Measurements from ENCODE around the gene TUB.

TUB gene

DNA sequence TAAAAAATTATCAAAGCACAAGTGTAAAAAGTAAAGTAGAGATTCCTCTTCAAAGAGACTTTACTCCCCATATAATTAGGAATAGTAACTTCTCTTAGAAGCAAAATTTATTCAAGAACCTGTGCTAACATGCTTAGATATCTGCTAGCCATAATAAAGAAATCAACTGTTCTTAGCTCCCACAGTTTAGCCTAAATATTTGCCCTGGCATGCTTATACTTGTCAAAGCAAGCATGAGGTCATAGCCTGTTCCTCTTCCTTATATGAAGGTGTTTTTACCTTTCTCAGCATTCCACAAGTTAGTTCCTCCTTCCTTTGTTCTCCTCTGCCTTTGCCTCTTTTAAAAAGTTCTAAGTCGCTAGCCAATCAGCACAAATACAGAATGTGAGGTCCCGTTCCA, 57.5 kb downstream of the TUB start:
- TF ChIP-seq FOXP2 (optimal IDR thresholded peaks at IDR 0.05; ENCODE audit: borderline replicate concordance, extremely low read depth, extremely low read length, insufficient read depth) (no peak), POLR2AphosphoS5 (IDR thresholded peaks at IDR 0.05; ENCODE audit: low read depth, low read length) (no peak), TAF1 (IDR thresholded peaks at IDR 0.05; ENCODE audit: borderline replicate concordance, insufficient read depth, low read length) (no peak), SIN3A (IDR thresholded peaks at IDR 0.05; ENCODE audit: borderline replicate concordance, insufficient read depth, low read length) (no peak)
- TF ChIP-seq, protein P1, sequence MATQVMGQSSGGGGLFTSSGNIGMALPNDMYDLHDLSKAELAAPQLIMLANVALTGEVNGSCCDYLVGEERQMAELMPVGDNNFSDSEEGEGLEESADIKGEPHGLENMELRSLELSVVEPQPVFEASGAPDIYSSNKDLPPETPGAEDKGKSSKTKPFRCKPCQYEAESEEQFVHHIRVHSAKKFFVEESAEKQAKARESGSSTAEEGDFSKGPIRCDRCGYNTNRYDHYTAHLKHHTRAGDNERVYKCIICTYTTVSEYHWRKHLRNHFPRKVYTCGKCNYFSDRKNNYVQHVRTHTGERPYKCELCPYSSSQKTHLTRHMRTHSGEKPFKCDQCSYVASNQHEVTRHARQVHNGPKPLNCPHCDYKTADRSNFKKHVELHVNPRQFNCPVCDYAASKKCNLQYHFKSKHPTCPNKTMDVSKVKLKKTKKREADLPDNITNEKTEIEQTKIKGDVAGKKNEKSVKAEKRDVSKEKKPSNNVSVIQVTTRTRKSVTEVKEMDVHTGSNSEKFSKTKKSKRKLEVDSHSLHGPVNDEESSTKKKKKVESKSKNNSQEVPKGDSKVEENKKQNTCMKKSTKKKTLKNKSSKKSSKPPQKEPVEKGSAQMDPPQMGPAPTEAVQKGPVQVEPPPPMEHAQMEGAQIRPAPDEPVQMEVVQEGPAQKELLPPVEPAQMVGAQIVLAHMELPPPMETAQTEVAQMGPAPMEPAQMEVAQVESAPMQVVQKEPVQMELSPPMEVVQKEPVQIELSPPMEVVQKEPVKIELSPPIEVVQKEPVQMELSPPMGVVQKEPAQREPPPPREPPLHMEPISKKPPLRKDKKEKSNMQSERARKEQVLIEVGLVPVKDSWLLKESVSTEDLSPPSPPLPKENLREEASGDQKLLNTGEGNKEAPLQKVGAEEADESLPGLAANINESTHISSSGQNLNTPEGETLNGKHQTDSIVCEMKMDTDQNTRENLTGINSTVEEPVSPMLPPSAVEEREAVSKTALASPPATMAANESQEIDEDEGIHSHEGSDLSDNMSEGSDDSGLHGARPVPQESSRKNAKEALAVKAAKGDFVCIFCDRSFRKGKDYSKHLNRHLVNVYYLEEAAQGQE (IDR thresholded peaks at IDR 0.05; ENCODE audit: insufficient read depth in 1 of 2, low read depth in 2 of 2, low read length in 2 of 2): no peak

DNA sequence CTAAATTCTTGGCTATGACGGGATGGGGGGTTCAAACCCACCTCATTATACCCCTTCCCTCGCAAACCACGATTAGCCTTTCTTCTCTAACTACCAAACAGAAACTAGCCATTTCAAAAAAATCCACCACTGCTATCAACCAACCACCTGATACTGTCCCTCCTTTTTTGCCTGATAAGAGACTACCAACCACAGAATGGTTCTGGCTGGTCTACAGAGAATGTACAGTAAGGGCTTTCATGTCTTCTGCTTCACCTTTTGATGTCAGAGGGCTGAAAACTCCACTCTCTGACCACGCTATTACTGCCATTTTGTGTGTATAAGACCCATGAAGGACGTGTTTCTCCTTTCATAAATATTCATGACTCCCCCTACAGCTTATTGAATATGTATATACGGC, 68.7 kb downstream of the TUB start:
- TF ChIP-seq TAF1 (IDR thresholded peaks at IDR 0.05; ENCODE audit: borderline replicate concordance, insufficient read depth, low read length) (no peak), POLR2AphosphoS5 (IDR thresholded peaks at IDR 0.05; ENCODE audit: low read depth, low read length) (no peak), FOXP2 (optimal IDR thresholded peaks at IDR 0.05; ENCODE audit: borderline replicate concordance, extremely low read depth, extremely low read length, insufficient read depth) (no peak), SIN3A (IDR thresholded peaks at IDR 0.05; ENCODE audit: borderline replicate concordance, insufficient read depth, low read length) (no peak)
- TF ChIP-seq, protein P1 (IDR thresholded peaks at IDR 0.05; ENCODE audit: insufficient read depth in 1 of 2, low read depth in 2 of 2, low read length in 2 of 2): no peak

Measured in PFSK-1 (cell line).